HCT116 (cell line): ENCODE results near the gene NSMF.

Experiments
- CEBPB ChIP-seq: IDR thresholded peaks from 2 replicates; pipeline ENCODE4 v1.6.1; 2012; ENCODE audit warnings: low read depth
- EZH2 ChIP-seq: fragments of 200-600 bp; sonication (generic); IDR thresholded peaks from 2 replicates; pipeline ENCODE4 v1.6.1; 2017; ENCODE audit warnings: antibody characterized with exemption, mixed run types
- POLR2A ChIP-seq: IDR thresholded peaks from 2 replicates; pipeline ENCODE4 v1.7.0; 2011; ENCODE audit warnings: borderline replicate concordance; ENCODE audit not compliant: insufficient read depth, insufficient read length; ENCODE audit errors: extremely low read depth
- POLR2AphosphoS5 ChIP-seq: IDR thresholded peaks from 2 replicates; pipeline ENCODE4 v1.6.1; 2011; ENCODE audit warnings: mild to moderate bottlenecking, low read depth, low read length, moderate library complexity
- ZFX ChIP-seq: fragments of 450-650 bp; IDR thresholded peaks from 2 replicates; pipeline ENCODE4 v1.6.1; 2017
- TF ChIP-seq, protein P1 (sequence below), 3 experiments: fragments of 200-600 bp in 1 of 3; sonication (generic) in 1 of 3; IDR thresholded peaks in 2 of 3; conservative IDR thresholded peaks in 1 of 3; 2 replicates each; pipeline ENCODE4 v1.5.1; 2012 to 2017; ENCODE audit warnings: low read depth in 2 of 3, low read length in 2 of 3, antibody characterized with exemption in 1 of 3, borderline replicate concordance in 1 of 3, control low read depth in 1 of 3, mild to moderate bottlenecking in 1 of 3, mixed read lengths in 1 of 3, mixed run types in 1 of 3, moderate library complexity in 1 of 3; ENCODE audit not compliant: insufficient read depth in 1 of 3

DNA sequence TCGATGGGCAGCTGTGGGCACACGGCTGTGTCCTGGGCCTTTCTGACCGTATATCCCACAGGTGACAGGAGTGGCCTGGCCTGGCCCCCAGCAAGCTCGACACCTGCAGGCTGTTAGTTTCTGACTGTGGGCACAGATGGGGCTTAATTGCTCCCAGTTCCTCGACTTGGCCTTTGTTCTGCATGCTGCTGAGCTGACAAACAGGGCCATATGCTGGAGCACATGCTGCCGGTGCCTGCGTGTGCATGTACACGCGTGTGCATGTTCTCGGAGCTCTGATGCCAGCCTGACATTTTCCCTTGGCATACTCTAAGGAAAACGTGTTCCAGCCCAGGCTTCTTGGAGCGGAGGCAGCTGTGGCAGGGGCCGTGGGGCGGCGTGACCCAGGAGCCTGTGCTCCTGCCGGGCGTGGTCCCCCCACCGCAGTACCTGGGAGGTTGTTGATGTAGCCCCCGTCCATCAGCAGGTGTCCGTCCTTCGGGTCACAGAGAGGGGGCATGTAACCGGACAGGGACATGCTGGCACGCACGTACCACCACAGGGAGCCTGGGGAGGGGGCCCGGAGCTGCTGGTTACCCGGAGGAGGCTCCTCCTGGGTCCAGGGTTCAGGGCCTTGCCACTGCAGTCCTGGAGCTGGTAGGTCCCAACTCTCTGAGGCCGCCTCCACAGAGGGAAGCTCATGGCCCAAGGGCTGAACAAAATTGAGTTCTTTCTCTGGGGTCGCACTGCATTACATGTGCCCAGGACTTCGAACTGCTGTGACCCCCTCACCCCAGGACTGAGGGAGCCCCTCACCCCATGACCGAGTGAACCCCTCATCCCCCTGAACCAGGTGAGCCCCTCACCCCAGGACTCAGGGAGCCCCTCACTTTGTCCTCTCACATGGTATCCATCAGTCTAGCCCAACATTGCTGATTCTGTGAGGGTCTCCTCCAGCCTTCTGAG, 4.1 kb upstream of the NSMF start:
- TF ChIP-seq, protein P1, sequence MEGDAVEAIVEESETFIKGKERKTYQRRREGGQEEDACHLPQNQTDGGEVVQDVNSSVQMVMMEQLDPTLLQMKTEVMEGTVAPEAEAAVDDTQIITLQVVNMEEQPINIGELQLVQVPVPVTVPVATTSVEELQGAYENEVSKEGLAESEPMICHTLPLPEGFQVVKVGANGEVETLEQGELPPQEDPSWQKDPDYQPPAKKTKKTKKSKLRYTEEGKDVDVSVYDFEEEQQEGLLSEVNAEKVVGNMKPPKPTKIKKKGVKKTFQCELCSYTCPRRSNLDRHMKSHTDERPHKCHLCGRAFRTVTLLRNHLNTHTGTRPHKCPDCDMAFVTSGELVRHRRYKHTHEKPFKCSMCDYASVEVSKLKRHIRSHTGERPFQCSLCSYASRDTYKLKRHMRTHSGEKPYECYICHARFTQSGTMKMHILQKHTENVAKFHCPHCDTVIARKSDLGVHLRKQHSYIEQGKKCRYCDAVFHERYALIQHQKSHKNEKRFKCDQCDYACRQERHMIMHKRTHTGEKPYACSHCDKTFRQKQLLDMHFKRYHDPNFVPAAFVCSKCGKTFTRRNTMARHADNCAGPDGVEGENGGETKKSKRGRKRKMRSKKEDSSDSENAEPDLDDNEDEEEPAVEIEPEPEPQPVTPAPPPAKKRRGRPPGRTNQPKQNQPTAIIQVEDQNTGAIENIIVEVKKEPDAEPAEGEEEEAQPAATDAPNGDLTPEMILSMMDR (IDR thresholded peaks at IDR 0.05 in 2 of 3, conservative IDR thresholded peaks at IDR 0.05 in 1 of 3; ENCODE audit: borderline replicate concordance in 1 of 3, insufficient read depth in 1 of 3, low read depth in 2 of 3, low read length in 2 of 3), result no peak
- no peak for TF ChIP-seq CEBPB
- TF ChIP-seq EZH2, result no peak
- no peak for TF ChIP-seq POLR2A
- no peak for TF ChIP-seq POLR2AphosphoS5
- no peak for TF ChIP-seq ZFX
